Stimulated activated naive CD8-positive, alpha-beta T cell treated with anti-CD3 and anti-CD28 coated beads, Interleukin-15, amount 100 ng/mL, for 72 hours (primary cell): ENCODE data around the gene ATP6V1G1.
A peak's percentile ranks its signal among the peaks of the same experiment; 100 is the strongest.
"Not testable (repeated sequence)": the region's sequence is repeated elsewhere in the genome, so short reads cannot be mapped to it uniquely, and the experiment has no call there.

ENCODE experiments used
- ATAC-seq: fragments of 150-1000 bp; cut with Tn5 transposase; 2 replicates; pipeline ENCODE4 v1.10.0; 2021; ENCODE audit warnings: mild to moderate bottlenecking, moderate library complexity
- DNase-seq, 2 donors: peaks; one replicate each; pipeline ENCODE4 v3.0.0; 2021 to 2022
- H3K27ac Mint-ChIP-seq, 2 donors: one replicate each; pipeline ENCODE4 v1.8.0; 2022; ENCODE audit warnings: mild to moderate bottlenecking in 2 of 2, mixed read lengths in 2 of 2, moderate library complexity in 2 of 2
- H3K27me3 Mint-ChIP-seq: one replicate; pipeline ENCODE4 v1.8.0; 2022; ENCODE audit warnings: mixed read lengths
- H3K4me1 Mint-ChIP-seq: one replicate; pipeline ENCODE4 v1.8.0; 2022; ENCODE audit warnings: mild to moderate bottlenecking, mixed read lengths
- H3K4me3 Mint-ChIP-seq, 2 donors: one replicate each; pipeline ENCODE4 v1.8.0; 2022; ENCODE audit warnings: mild to moderate bottlenecking in 2 of 2, mixed read lengths in 2 of 2, moderate library complexity in 1 of 2
- H3K9me3 Mint-ChIP-seq, 2 donors: one replicate each; pipeline ENCODE4 v1.8.0; 2022; ENCODE audit warnings: mixed read lengths in 2 of 2

Gene ATP6V1G1

GRCh38 chr9:114565204-114565603 is 22.4 kb upstream of the ATP6V1G1 start:
- H3K4me3 Mint-ChIP-seq: no peak overlapping the region
- no peak for ATAC-seq
- no peaks in the 10 kb centered on the region for H3K27me3 Mint-ChIP-seq
- no peak overlapping the region for H3K27ac Mint-ChIP-seq
- H3K4me1 Mint-ChIP-seq: peaks cover 8% of the 10 kb centered on the region
- DNase-seq: no peak
- no peaks in the 10 kb centered on the region for H3K9me3 Mint-ChIP-seq

GRCh38 chr9:114570742-114571141 is 16.8 kb upstream of the ATP6V1G1 start:
- Mint-ChIP-seq H3K4me3 (no peak overlapping the region), H3K27me3 (no peaks in the 10 kb centered on the region), H3K27ac (no peak overlapping the region), H3K4me1 (peaks cover 8% of the 10 kb centered on the region), H3K9me3 (no peaks in the 10 kb centered on the region)
- ATAC-seq (no peak), DNase-seq (no peak)

- H3K27ac Mint-ChIP-seq: no peak overlapping the region
- H3K27me3 Mint-ChIP-seq: no peaks in the 10 kb centered on the region
- peaks cover 3% of the 10 kb centered on the region for H3K4me1 Mint-ChIP-seq
- ATAC-seq (no peak), DNase-seq (no peak)
- no peak overlapping the region for H3K4me3 Mint-ChIP-seq
- no peaks in the 10 kb centered on the region for H3K9me3 Mint-ChIP-seq
These were observed 16.2 kb upstream of the ATP6V1G1 start for GRCh38 chr9:114571391-114571790.

GRCh38 chr9:114572199-114572598 is 15.4 kb upstream of the ATP6V1G1 start:
- Mint-ChIP-seq H3K4me1 (no peaks in the 10 kb centered on the region), H3K4me3 (no peak overlapping the region), H3K27ac (no peak overlapping the region), H3K9me3 (no peaks in the 10 kb centered on the region), H3K27me3 (no peaks in the 10 kb centered on the region)
- ATAC-seq: no peak
- no peak for DNase-seq

GRCh38 chr9:114574438-114574837 is 13.1 kb upstream of the ATP6V1G1 start:
- DNase-seq (no peak), ATAC-seq (no peak)
- Mint-ChIP-seq H3K9me3 (no peaks in the 10 kb centered on the region), H3K4me1 (no peaks in the 10 kb centered on the region), H3K27ac (no peak overlapping the region), H3K27me3 (no peaks in the 10 kb centered on the region), H3K4me3 (no peak overlapping the region)

GRCh38 chr9:114576779-114577178 is 10.8 kb upstream of the ATP6V1G1 start:
- not testable (repeated sequence) for H3K4me1 Mint-ChIP-seq, H3K9me3 Mint-ChIP-seq, H3K27me3 Mint-ChIP-seq, ATAC-seq, H3K27ac Mint-ChIP-seq, DNase-seq, H3K4me3 Mint-ChIP-seq

GRCh38 chr9:114578134-114578533 is 9.4 kb upstream of the ATP6V1G1 start:
- H3K4me3 Mint-ChIP-seq, H3K4me1 Mint-ChIP-seq, H3K9me3 Mint-ChIP-seq, H3K27me3 Mint-ChIP-seq, DNase-seq, ATAC-seq, H3K27ac Mint-ChIP-seq: not testable (repeated sequence)

GRCh38 chr9:114580609-114581193 is 6.9 kb upstream of the ATP6V1G1 start:
- H3K27me3 Mint-ChIP-seq: no peaks in the 10 kb centered on the region
- ATAC-seq (no peak), DNase-seq (no peak)
- no peaks in the 10 kb centered on the region for H3K4me1 Mint-ChIP-seq
- no peaks in the 10 kb centered on the region for H3K9me3 Mint-ChIP-seq
- no peak overlapping the region for H3K27ac Mint-ChIP-seq
- H3K4me3 Mint-ChIP-seq: no peak overlapping the region

- Mint-ChIP-seq H3K27me3 (no peaks in the 10 kb centered on the region), H3K4me3 (no peak overlapping the region), H3K4me1 (peaks cover 9% of the 10 kb centered on the region), H3K9me3 (no peaks in the 10 kb centered on the region), H3K27ac (no peak overlapping the region)
- ATAC-seq: no peak
- DNase-seq: no peak
These were observed 4.0 kb upstream of the ATP6V1G1 start for GRCh38 chr9:114583371-114584155.

GRCh38 chr9:114588210-114588609 is 641 bp downstream of the ATP6V1G1 start:
- DNase-seq (peak in 1 of 2 donors; percentile 12), ATAC-seq (no peak)
- H3K27ac Mint-ChIP-seq: peak overlapping the region; percentile 100
- peaks cover 50% of the 10 kb centered on the region for H3K4me1 Mint-ChIP-seq
- peak overlapping the region; percentile 100 for H3K4me3 Mint-ChIP-seq
- H3K27me3 Mint-ChIP-seq: no peaks in the 10 kb centered on the region
- H3K9me3 Mint-ChIP-seq: no peaks in the 10 kb centered on the region

GRCh38 chr9:114588651-114589526 is 1.3 kb downstream of the ATP6V1G1 start:
- no peaks in the 10 kb centered on the region for H3K9me3 Mint-ChIP-seq
- DNase-seq: no peak
- peak overlapping the region; percentile 100 for H3K27ac Mint-ChIP-seq
- peaks cover 53% of the 10 kb centered on the region for H3K4me1 Mint-ChIP-seq
- peak overlapping the region; percentile 100 for H3K4me3 Mint-ChIP-seq
- ATAC-seq: no peak
- H3K27me3 Mint-ChIP-seq: no peaks in the 10 kb centered on the region

GRCh38 chr9:114590328-114590727 is 2.8 kb downstream of the ATP6V1G1 start:
- H3K9me3 Mint-ChIP-seq: no peaks in the 10 kb centered on the region
- H3K4me3 Mint-ChIP-seq: peak overlapping the region; percentile 85 to 100
- peaks cover 58% of the 10 kb centered on the region for H3K4me1 Mint-ChIP-seq
- no peak for ATAC-seq
- no peak overlapping the region for H3K27ac Mint-ChIP-seq
- no peak for DNase-seq
- H3K27me3 Mint-ChIP-seq: no peaks in the 10 kb centered on the region

GRCh38 chr9:114591291-114591787 is 3.8 kb downstream of the ATP6V1G1 start:
- peaks cover 66% of the 10 kb centered on the region for H3K4me1 Mint-ChIP-seq
- ATAC-seq: no peak

GRCh38 chr9:114591849-114592248 is 4.3 kb downstream of the ATP6V1G1 start:
- Mint-ChIP-seq H3K4me3 (peak overlapping the region; percentile 77 to 85), H3K27ac (peak overlapping the region in 1 of 2 donors; percentile 93), H3K27me3 (no peaks in the 10 kb centered on the region), H3K9me3 (no peaks in the 10 kb centered on the region), H3K4me1 (peaks cover 63% of the 10 kb centered on the region)
- DNase-seq (no peak), ATAC-seq (no peak)

More at GRCh38 chr9:114591291-114591787, 3.8 kb downstream of the ATP6V1G1 start:
- Mint-ChIP-seq H3K27me3 (no peaks in the 10 kb centered on the region), H3K27ac (peak overlapping the region; percentile 75 to 93), H3K9me3 (no peaks in the 10 kb centered on the region), H3K4me3 (peak overlapping the region; percentile 77 to 85)
- DNase-seq: no peak

- peak overlapping the region; percentile 93 for H3K27ac Mint-ChIP-seq
- peak; percentile 49 for ATAC-seq
- peaks cover 61% of the 10 kb centered on the region for H3K4me1 Mint-ChIP-seq
- H3K9me3 Mint-ChIP-seq: no peaks in the 10 kb centered on the region
- DNase-seq: peak; percentile 48 to 58
- H3K27me3 Mint-ChIP-seq: no peaks in the 10 kb centered on the region
- H3K4me3 Mint-ChIP-seq: peak overlapping the region; percentile 77 to 85
These were observed 4.8 kb downstream of the ATP6V1G1 start for GRCh38 chr9:114592356-114592755.
